HG02759 (cell line): ENCODE results near the gene AHRR.
A peak's percentile ranks its signal among the peaks of the same experiment; 100 is the strongest.

ENCODE experiments used
- ATAC-seq: cut with Tn5 transposase; IDR thresholded peaks from one replicate; pipeline ENCODE4 v1.9.1; 2021; ENCODE audit warnings: mild to moderate bottlenecking, moderate library complexity; ENCODE audit not compliant: unreplicated experiment

The AHRR gene

GRCh38 chr5:318931-319601 lies 2.4 kb upstream of the AHRR start:
- ATAC-seq: no peak

- no peak for ATAC-seq
These were observed 837 bp upstream of the AHRR start for GRCh38 chr5:320524-321229.

GRCh38 chr5:321726-322251 lies 275 bp downstream of the AHRR start:
- ATAC-seq: peak; percentile 12

GRCh38 chr5:322281-322941 lies 897 bp downstream of the AHRR start:
- ATAC-seq: peak; percentile 15

- no peak for ATAC-seq
These were observed 1.7 kb downstream of the AHRR start for GRCh38 chr5:322942-323879.

GRCh38 chr5:324736-325612 lies 3.5 kb downstream of the AHRR start:
- no peak for ATAC-seq

- no peak for ATAC-seq
These were observed 4.6 kb downstream of the AHRR start for GRCh38 chr5:326109-326508.

GRCh38 chr5:329121-329735 lies 7.7 kb downstream of the AHRR start:
- no peak for ATAC-seq

- no peak for ATAC-seq
These were observed 8.3 kb downstream of the AHRR start for GRCh38 chr5:329768-330167.

- ATAC-seq: peak; percentile 38
These were observed 11.3 kb downstream of the AHRR start for GRCh38 chr5:332843-333242.

GRCh38 chr5:333945-334344 lies 12.4 kb downstream of the AHRR start:
- ATAC-seq: no peak

GRCh38 chr5:334903-335739 lies 13.6 kb downstream of the AHRR start:
- ATAC-seq: no peak

GRCh38 chr5:335740-336038 lies 14.2 kb downstream of the AHRR start:
- no peak for ATAC-seq

- no peak for ATAC-seq
These were observed 16.1 kb downstream of the AHRR start for GRCh38 chr5:337563-338130.

GRCh38 chr5:342501-343460 lies 21.3 kb downstream of the AHRR start:
- no peak for ATAC-seq

GRCh38 chr5:343461-344401 lies 22.2 kb downstream of the AHRR start:
- peak; percentile 60 for ATAC-seq
